ENCODE measurements around the gene TBC1D2B. TPM values are rescaled to one million over a fixed set of nuclear protein-coding genes. Genes with fewer than 3 reads are reported as not detected.

The TBC1D2B gene
- total RNA-seq, 3 donors from 2014 or later: 54.8 to 65.6 (median 57.0) TPM

GRCh38 chr15:78102211-78102610 is 24.7 kb upstream of the TBC1D2B start:
- ATAC-seq (no peak), DNase-seq (no peak)
- Histone ChIP-seq H3K4me1 (ENCODE audit: low read depth) (peaks cover 10% of the 10 kb centered on the region), H3K9me3 (no peaks in the 10 kb centered on the region), H3K4me3 (no peak overlapping the region), H3K36me3 (ENCODE audit: low read depth) (no peaks in the 10 kb centered on the region)
- no peak for TF ChIP-seq CTCF (IDR thresholded peaks at IDR 0.05)
- intact Hi-C loops (cut with DNase I, micrococcal nuclease): loop anchor here in 1 of 2 donors (10.0 kb wide), 1 partner anchor 137 kb away; no protein-coding TSS in a partner anchor

- Histone ChIP-seq H3K4me3 (no peak overlapping the region), H3K9me3 (no peaks in the 10 kb centered on the region), H3K4me1 (ENCODE audit: low read depth) (peaks cover 10% of the 10 kb centered on the region), H3K36me3 (ENCODE audit: low read depth) (no peaks in the 10 kb centered on the region)
- intact Hi-C loops (cut with DNase I, micrococcal nuclease): loop anchor here in 1 of 2 donors (10.0 kb wide), 1 partner anchor 137 kb away; no protein-coding TSS in a partner anchor
- peak in 1 of 3 donors; percentile 12 for DNase-seq
- TF ChIP-seq CTCF (IDR thresholded peaks at IDR 0.05): no peak
- ATAC-seq: no peak
These were observed 24.1 kb upstream of the TBC1D2B start for GRCh38 chr15:78101423-78102105.

GRCh38 chr15:78100886-78101285 is 23.4 kb upstream of the TBC1D2B start:
- no peak overlapping the region for H3K4me3 ChIP-seq
- intact Hi-C loops (cut with DNase I, micrococcal nuclease): loop anchor here in 1 of 2 donors (10.0 kb wide), 1 partner anchor 136 kb away; no protein-coding TSS in a partner anchor
- no peaks in the 10 kb centered on the region for H3K36me3 ChIP-seq (ENCODE audit: low read depth)
- no peak for ATAC-seq
- DNase-seq: no peak
- TF ChIP-seq CTCF (IDR thresholded peaks at IDR 0.05): no peak
- peaks cover 6% of the 10 kb centered on the region for H3K4me1 ChIP-seq (ENCODE audit: low read depth)
- no peaks in the 10 kb centered on the region for H3K9me3 ChIP-seq

GRCh38 chr15:78098131-78098755 is 20.7 kb upstream of the TBC1D2B start:
- Histone ChIP-seq H3K36me3 (ENCODE audit: low read depth) (no peaks in the 10 kb centered on the region), H3K9me3 (no peaks in the 10 kb centered on the region), H3K4me3 (no peak overlapping the region), H3K4me1 (ENCODE audit: low read depth) (peaks cover 3% of the 10 kb centered on the region)
- intact Hi-C loops (cut with DNase I, micrococcal nuclease): no loop called here
- no peak for TF ChIP-seq CTCF (IDR thresholded peaks at IDR 0.05)
- ATAC-seq: no peak
- no peak for DNase-seq

- Histone ChIP-seq H3K4me1 (ENCODE audit: low read depth) (peaks cover 3% of the 10 kb centered on the region), H3K36me3 (ENCODE audit: low read depth) (no peaks in the 10 kb centered on the region), H3K9me3 (no peaks in the 10 kb centered on the region), H3K4me3 (no peak overlapping the region)
- TF ChIP-seq CTCF (IDR thresholded peaks at IDR 0.05): no peak
- DNase-seq (no peak), ATAC-seq (no peak)
- intact Hi-C loops (cut with DNase I, micrococcal nuclease): no loop called here
These were observed 20.2 kb upstream of the TBC1D2B start for GRCh38 chr15:78097667-78098066.

Data from mucosa of descending colon (tissue), 3 donors.